Measurements from ENCODE around the gene KLHL34.

- no peak for TF ChIP-seq FOXA1 (IDR thresholded peaks at IDR 0.05)
- no peak for TF ChIP-seq SP1 (IDR thresholded peaks at IDR 0.05)
- no peak for TF ChIP-seq TARDBP (IDR thresholded peaks at IDR 0.05)
- TF ChIP-seq LEF1 (IDR thresholded peaks at IDR 0.05; ENCODE audit: borderline replicate concordance): no peak
- TF ChIP-seq BHLHE40 (IDR thresholded peaks at IDR 0.05; ENCODE audit: borderline replicate concordance): no peak
- TF ChIP-seq NFRKB (IDR thresholded peaks at IDR 0.05): no peak
- TF ChIP-seq ZNF384 (IDR thresholded peaks at IDR 0.05): no peak
Measured at GRCh38 chrX:21616386-21616785, 41.7 kb downstream of the KLHL34 start.
